ENCODE results near the gene SUPV3L1. TPM values are rescaled to one million over a fixed set of nuclear protein-coding genes. Genes with fewer than 3 reads are reported as not detected.

SUPV3L1 gene
- total and polyA plus RNA-seq, 10 of the 15 experiments (the other 5 are each of a cell fraction or from before 2014, with no cell fraction given): 18.4 to 57.8 (median 44.2) TPM

DNA sequence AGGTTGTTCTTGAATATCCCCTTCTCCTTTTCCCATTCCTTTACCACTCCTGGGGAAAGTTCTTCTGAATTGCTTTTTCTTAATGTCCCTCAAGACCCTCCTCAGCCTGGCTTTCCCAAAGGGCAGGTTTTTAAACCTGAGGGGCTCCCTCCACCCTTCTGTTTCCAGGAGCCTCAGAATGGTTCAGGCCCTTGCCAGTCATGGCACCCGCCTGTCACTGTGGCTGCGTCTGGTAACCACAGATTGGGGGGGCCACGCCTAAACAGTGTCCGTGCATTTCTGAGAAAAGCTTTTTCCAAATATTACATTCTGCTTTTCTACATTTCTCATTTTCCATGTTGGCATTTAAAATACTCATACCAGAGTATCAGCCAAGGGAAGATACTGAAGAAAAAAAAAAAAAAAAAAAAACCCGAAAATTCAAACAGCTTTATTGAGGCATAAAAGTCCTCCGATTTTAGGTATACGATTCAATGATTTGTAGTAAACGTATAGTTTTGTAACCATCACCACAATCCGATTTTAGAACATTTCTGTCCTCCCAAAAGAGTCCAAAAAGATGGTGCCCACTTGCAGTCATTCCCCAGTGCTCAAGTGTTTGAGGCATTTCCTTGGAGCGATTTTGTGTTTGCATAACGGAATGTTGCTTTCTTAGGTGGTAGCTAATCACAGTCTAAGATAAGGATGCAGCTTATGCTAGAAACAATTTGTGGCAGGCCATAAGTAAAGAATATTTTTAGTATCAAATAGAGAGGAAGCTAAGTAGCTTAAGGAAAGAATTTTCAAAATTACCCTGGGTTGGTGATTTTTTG lies 62.2 kb downstream of the SUPV3L1 start:
- RAD21 ChIA-PET (ENCODE audit: unreplicated experiment): interaction anchor here (2.3 kb wide), 1 partner anchor 151 kb away, joined by 10 read pairs; no protein-coding TSS in a partner anchor
- Histone ChIP-seq H3K4me2 (ENCODE audit: control insufficient read depth, insufficient read depth) (no peak overlapping the region), H3K9ac (ENCODE audit: control insufficient read depth, insufficient read depth, low read length) (no peak overlapping the region), H4K20me1 (ENCODE audit: control insufficient read depth, insufficient read depth) (no peaks in the 10 kb centered on the region), H3K79me2 (ENCODE audit: control insufficient read depth, insufficient read depth, low read length) (no peaks in the 10 kb centered on the region), H3K27ac (ENCODE audit: control insufficient read depth, insufficient read depth) (no peak overlapping the region), H2AFZ (ENCODE audit: control insufficient read depth, low read depth, low read length) (no peak overlapping the region), H3K36me3 (ENCODE audit: control insufficient read depth in 2 of 2, insufficient read depth in 2 of 2, low read length in 1 of 2) (no peaks in the 10 kb centered on the region), H3K4me3 (no peak overlapping the region), H3K4me1 (ENCODE audit: control insufficient read depth, insufficient read depth, low read length) (no peaks in the 10 kb centered on the region), H3K9me3 (replicated peaks; ENCODE audit: control insufficient read depth, insufficient read depth, low read length) (no peaks in the 10 kb centered on the region), H3K27me3 (replicated peaks in 1 of 2; ENCODE audit: control insufficient read depth in 2 of 2, insufficient read depth in 2 of 2, low read length in 1 of 2) (no peaks in the 10 kb centered on the region)
- no peak for DNase-seq (ENCODE audit: low read depth, low spot score)
- 58% methylated on average over 10 of the region's 11 CpGs for WGBS (ENCODE audit: insufficient coverage, insufficient replicate concordance, low lambda C conversion rate, missing lambda C conversion rate)
- intact Hi-C loops (cut with micrococcal nuclease; ENCODE audit: unreplicated experiment) (no loop called here), in situ Hi-C loops (cut with MboI) (no loop called here)
- no peak for ATAC-seq
- SMC1A ChIA-PET (ENCODE audit: uncharacterized antibody, unreplicated experiment): interaction anchor here (0.7 to 2.2 kb wide), 7 partner anchors 11 to 166 kb away, joined by 3 to 8 read pairs (median 4); no protein-coding TSS in a partner anchor
- POLR2A ChIA-PET: interaction anchor here (0.6 kb wide), 1 partner anchor 286 kb away, joined by 3 read pairs; no protein-coding TSS in a partner anchor
- CTCF ChIA-PET: interaction anchor here (1.0 to 2.3 kb wide), 5 partner anchors 97 to 176 kb away, joined by 3 to 19 read pairs (median 7); no protein-coding TSS in a partner anchor
- no peak for FAIRE-seq
- TF ChIP-seq BMI1 (IDR thresholded peaks at IDR 0.05; ENCODE audit: borderline replicate concordance) (no peak), HCFC1 (IDR thresholded peaks at IDR 0.05; ENCODE audit: low read length) (no peak), TBL1XR1 (IDR thresholded peaks at IDR 0.05; ENCODE audit: low read depth, low read length) (no peak), MEF2A (IDR thresholded peaks at IDR 0.05; ENCODE audit: insufficient read depth, low read depth, low read length) (no peak), TCF7 (IDR thresholded peaks at IDR 0.05; ENCODE audit: borderline replicate concordance) (no peak), NRF1 (conservative IDR thresholded peaks at IDR 0.05; ENCODE audit: low read depth, low read length) (no peak), ZNF207 (IDR thresholded peaks at IDR 0.05; ENCODE audit: borderline replicate concordance) (no peak), NR2C2 (IDR thresholded peaks at IDR 0.05; ENCODE audit: borderline replicate concordance, control insufficient read depth, insufficient read length, low read depth) (no peak), NFYA (IDR thresholded peaks at IDR 0.05; ENCODE audit: borderline replicate concordance, low read depth, low read length) (no peak), MYB (IDR thresholded peaks at IDR 0.05; ENCODE audit: borderline replicate concordance, low read depth, low read length) (no peak)
- TF ChIP-seq, protein P1, sequence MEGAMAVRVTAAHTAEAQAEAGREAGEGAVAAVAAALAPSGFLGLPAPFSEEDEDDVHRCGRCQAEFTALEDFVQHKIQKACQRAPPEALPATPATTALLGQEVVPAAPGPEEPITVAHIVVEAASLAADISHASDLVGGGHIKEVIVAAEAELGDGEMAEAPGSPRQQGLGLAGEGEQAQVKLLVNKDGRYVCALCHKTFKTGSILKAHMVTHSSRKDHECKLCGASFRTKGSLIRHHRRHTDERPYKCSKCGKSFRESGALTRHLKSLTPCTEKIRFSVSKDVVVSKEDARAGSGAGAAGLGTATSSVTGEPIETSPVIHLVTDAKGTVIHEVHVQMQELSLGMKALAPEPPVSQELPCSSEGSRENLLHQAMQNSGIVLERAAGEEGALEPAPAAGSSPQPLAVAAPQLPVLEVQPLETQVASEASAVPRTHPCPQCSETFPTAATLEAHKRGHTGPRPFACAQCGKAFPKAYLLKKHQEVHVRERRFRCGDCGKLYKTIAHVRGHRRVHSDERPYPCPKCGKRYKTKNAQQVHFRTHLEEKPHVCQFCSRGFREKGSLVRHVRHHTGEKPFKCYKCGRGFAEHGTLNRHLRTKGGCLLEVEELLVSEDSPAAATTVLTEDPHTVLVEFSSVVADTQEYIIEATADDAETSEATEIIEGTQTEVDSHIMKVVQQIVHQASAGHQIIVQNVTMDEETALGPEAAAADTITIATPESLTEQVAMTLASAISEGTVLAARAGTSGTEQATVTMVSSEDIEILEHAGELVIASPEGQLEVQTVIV (IDR thresholded peaks at IDR 0.05; ENCODE audit: borderline replicate concordance, partially characterized antibody): no peak
- TF ChIP-seq, protein P2, sequence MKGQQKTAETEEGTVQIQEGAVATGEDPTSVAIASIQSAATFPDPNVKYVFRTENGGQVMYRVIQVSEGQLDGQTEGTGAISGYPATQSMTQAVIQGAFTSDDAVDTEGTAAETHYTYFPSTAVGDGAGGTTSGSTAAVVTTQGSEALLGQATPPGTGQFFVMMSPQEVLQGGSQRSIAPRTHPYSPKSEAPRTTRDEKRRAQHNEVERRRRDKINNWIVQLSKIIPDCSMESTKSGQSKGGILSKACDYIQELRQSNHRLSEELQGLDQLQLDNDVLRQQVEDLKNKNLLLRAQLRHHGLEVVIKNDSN (IDR thresholded peaks at IDR 0.05; ENCODE audit: borderline replicate concordance, extremely low read length, insufficient read depth, low read depth, low read length): no peak
- no TSS peak for BruUV-seq (replicated peaks)

Measured in GM12878 (cell line).